Heart left ventricle (tissue), 13 donors: ENCODE data around the gene PIK3IP1.

ENCODE experiments used
- POLR2A ChIP-seq, 2 donors: fragments of 450-650 bp; IDR thresholded peaks; one replicate each; pipeline ENCODE4 v1.6.1; 2017; ENCODE audit warnings: antibody characterized with exemption in 2 of 2, mild to moderate bottlenecking in 2 of 2, moderate library complexity in 2 of 2
- TF ChIP-seq, protein P1 (sequence below), 12 donors: fragments of 200-600 bp; sonication (generic) in 4 of 12; IDR thresholded peaks; one replicate each; pipeline versions ENCODE4 v1.5.0 to v1.8.0; 2018 to 2022; ENCODE audit warnings: antibody characterized with exemption in 12 of 12, mild to moderate bottlenecking in 5 of 12
- donor health status: ischemic (EF 13 %, LVEDD 7.1; RV severe dilation, severe dysfunction).
- donor health status: DM: no; HTN: yes; CAD: no.
- donor health status: DM: no; HTN: no; CAD: no.
- donor health status: ischemic (EF 25% LVEDD 6.9; RV normal size, moderate dysfunction).
- donor health status: ischemic (EF 25% LVEDD 5.7; RV mildly dilated, moderate dysfunction).
- donor health status: ischemic (EF 35%, LVEDD 5.7; RV mildly dilated, moderate dysfunction).
- donor health status: nonischemic (EF 11% LVEDD 7.7; RV severe dilation, severe dysfunction).
- donor health status: DM: yes; HTN: yes; CAD: no.
- donor health status: PGD.
- donor health status: ischemic (EF 29% LVEDD 5.4; RV normal size, mild dysfunction).
- donor health status: nonischemic (EF 23%, LVEDD 6.1; RV moderate dilation, normal function).

DNA sequence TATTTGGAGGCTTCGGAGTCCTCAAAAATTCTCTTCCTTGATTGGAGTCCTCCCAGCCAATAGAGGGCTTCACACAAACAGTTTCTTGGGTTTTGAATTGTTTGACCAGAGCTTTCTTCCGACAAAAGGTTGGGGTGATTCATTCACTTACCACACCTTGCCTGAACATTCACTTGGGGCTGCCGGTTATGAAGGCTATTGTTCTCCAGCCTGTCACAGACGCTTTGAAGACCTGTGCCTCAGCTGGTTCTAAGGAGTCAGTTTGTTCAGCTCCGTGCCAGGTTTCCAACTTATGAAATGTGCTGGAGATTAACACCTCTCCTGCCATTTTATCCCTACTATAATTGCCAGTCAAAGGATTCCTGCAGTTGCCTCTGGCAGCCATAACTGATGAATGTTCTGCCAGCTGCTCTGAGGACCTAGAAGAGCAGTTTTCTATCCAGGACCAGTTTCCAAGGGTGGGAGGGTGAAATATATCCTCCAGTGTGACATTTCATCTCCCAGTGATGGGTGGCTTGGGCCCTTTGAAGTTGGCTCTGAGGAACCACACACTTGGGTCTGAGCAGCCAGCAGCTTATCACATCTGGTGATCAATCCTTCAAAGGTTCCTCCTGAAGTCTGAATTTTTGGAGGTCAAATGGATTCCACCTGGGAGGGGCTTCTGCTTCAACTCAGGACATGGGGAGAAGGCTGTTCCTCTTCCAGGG, 48.8 kb downstream of the PIK3IP1 start:
- TF ChIP-seq POLR2A (IDR thresholded peaks at IDR 0.05) = no peak
- TF ChIP-seq, protein P1, sequence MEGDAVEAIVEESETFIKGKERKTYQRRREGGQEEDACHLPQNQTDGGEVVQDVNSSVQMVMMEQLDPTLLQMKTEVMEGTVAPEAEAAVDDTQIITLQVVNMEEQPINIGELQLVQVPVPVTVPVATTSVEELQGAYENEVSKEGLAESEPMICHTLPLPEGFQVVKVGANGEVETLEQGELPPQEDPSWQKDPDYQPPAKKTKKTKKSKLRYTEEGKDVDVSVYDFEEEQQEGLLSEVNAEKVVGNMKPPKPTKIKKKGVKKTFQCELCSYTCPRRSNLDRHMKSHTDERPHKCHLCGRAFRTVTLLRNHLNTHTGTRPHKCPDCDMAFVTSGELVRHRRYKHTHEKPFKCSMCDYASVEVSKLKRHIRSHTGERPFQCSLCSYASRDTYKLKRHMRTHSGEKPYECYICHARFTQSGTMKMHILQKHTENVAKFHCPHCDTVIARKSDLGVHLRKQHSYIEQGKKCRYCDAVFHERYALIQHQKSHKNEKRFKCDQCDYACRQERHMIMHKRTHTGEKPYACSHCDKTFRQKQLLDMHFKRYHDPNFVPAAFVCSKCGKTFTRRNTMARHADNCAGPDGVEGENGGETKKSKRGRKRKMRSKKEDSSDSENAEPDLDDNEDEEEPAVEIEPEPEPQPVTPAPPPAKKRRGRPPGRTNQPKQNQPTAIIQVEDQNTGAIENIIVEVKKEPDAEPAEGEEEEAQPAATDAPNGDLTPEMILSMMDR (IDR thresholded peaks at IDR 0.05) = no peak
